ENCODE data around the gene ETS2. TPM values are rescaled to one million over a fixed set of nuclear protein-coding genes. Genes with fewer than 3 reads are reported as not detected.
A peak's percentile ranks its signal among the peaks of the same experiment; 100 is the strongest.

ETS2 gene
- total RNA-seq, 1 donor from 2014 or later: 18.2 TPM

- Mint-ChIP-seq H3K27ac (ENCODE audit: unreplicated experiment) (no peak overlapping the region), H3K4me3 (ENCODE audit: unreplicated experiment) (no peak overlapping the region), H3K27me3 (ENCODE audit: unreplicated experiment) (no peaks in the 10 kb centered on the region), H3K36me3 (ENCODE audit: unreplicated experiment) (no peaks in the 10 kb centered on the region), H3K4me1 (ENCODE audit: unreplicated experiment) (peaks cover 19% of the 10 kb centered on the region), H3K9me3 (ENCODE audit: unreplicated experiment) (peaks cover 9% of the 10 kb centered on the region)
- TF ChIP-seq CTCF (IDR thresholded peaks at IDR 0.05): no peak
- peak; percentile 13 for DNase-seq (ENCODE audit: extremely low spot score, unreplicated experiment)
Observed at GRCh38 chr21:38852708-38853107, 47.0 kb downstream of the ETS2 start.

GRCh38 chr21:38853421-38853919 lies 47.7 kb downstream of the ETS2 start:
- TF ChIP-seq CTCF (IDR thresholded peaks at IDR 0.05): no peak
- H3K36me3 Mint-ChIP-seq (ENCODE audit: unreplicated experiment): no peaks in the 10 kb centered on the region
- no peak overlapping the region for H3K4me3 Mint-ChIP-seq (ENCODE audit: unreplicated experiment)
- H3K9me3 Mint-ChIP-seq (ENCODE audit: unreplicated experiment): peaks cover 9% of the 10 kb centered on the region
- H3K27ac Mint-ChIP-seq (ENCODE audit: unreplicated experiment): no peak overlapping the region
- peaks cover 19% of the 10 kb centered on the region for H3K4me1 Mint-ChIP-seq (ENCODE audit: unreplicated experiment)
- peak; percentile 84 for DNase-seq (ENCODE audit: extremely low spot score, unreplicated experiment)
- H3K27me3 Mint-ChIP-seq (ENCODE audit: unreplicated experiment): no peaks in the 10 kb centered on the region

GRCh38 chr21:38857152-38857825 lies 51.6 kb downstream of the ETS2 start:
- DNase-seq (ENCODE audit: extremely low spot score, unreplicated experiment): peak; percentile 66
- Mint-ChIP-seq H3K36me3 (ENCODE audit: unreplicated experiment) (no peaks in the 10 kb centered on the region), H3K4me1 (ENCODE audit: unreplicated experiment) (peaks cover 8% of the 10 kb centered on the region), H3K9me3 (ENCODE audit: unreplicated experiment) (peaks cover 6% of the 10 kb centered on the region), H3K4me3 (ENCODE audit: unreplicated experiment) (no peak overlapping the region), H3K27me3 (ENCODE audit: unreplicated experiment) (no peaks in the 10 kb centered on the region), H3K27ac (ENCODE audit: unreplicated experiment) (no peak overlapping the region)
- TF ChIP-seq CTCF (IDR thresholded peaks at IDR 0.05): no peak

- H3K36me3 Mint-ChIP-seq (ENCODE audit: unreplicated experiment): no peaks in the 10 kb centered on the region
- H3K27ac Mint-ChIP-seq (ENCODE audit: unreplicated experiment): no peak overlapping the region
- no peaks in the 10 kb centered on the region for H3K9me3 Mint-ChIP-seq (ENCODE audit: unreplicated experiment)
- peak; percentile 54 for DNase-seq (ENCODE audit: extremely low spot score, unreplicated experiment)
- peaks cover 2% of the 10 kb centered on the region for H3K4me1 Mint-ChIP-seq (ENCODE audit: unreplicated experiment)
- TF ChIP-seq CTCF (IDR thresholded peaks at IDR 0.05): no peak
- no peaks in the 10 kb centered on the region for H3K27me3 Mint-ChIP-seq (ENCODE audit: unreplicated experiment)
- no peak overlapping the region for H3K4me3 Mint-ChIP-seq (ENCODE audit: unreplicated experiment)
Observed at GRCh38 chr21:38858026-38858811, 52.5 kb downstream of the ETS2 start.

- H3K27ac Mint-ChIP-seq (ENCODE audit: unreplicated experiment): no peak overlapping the region
Observed at GRCh38 chr21:38858812-38859205, 53.1 kb downstream of the ETS2 start.

More at GRCh38 chr21:38858812-38859205, 53.1 kb downstream of the ETS2 start:
- H3K9me3 Mint-ChIP-seq (ENCODE audit: unreplicated experiment): no peaks in the 10 kb centered on the region
- H3K27me3 Mint-ChIP-seq (ENCODE audit: unreplicated experiment): no peaks in the 10 kb centered on the region
- H3K36me3 Mint-ChIP-seq (ENCODE audit: unreplicated experiment): no peaks in the 10 kb centered on the region
- H3K4me1 Mint-ChIP-seq (ENCODE audit: unreplicated experiment): no peaks in the 10 kb centered on the region
- TF ChIP-seq CTCF (IDR thresholded peaks at IDR 0.05): no peak
- peak; percentile 38 for DNase-seq (ENCODE audit: extremely low spot score, unreplicated experiment)
- H3K4me3 Mint-ChIP-seq (ENCODE audit: unreplicated experiment): no peak overlapping the region
